Measurements from ENCODE around the gene MYO3B.

- TF ChIP-seq CTCF (IDR thresholded peaks at IDR 0.05; ENCODE audit: low read depth, low read length, poor library complexity, severe bottlenecking) (no peak), EZH2phosphoT487 (IDR thresholded peaks at IDR 0.05; ENCODE audit: borderline replicate concordance, low read length) (no peak)
Measured at GRCh38 chr2:170166735-170167134, 11.2 kb upstream of the MYO3B start.

Measured in DOHH2 (cell line).